GM23338 (cell line): ENCODE measurements around the gene ANKRD65. TPM values are rescaled to one million over a fixed set of nuclear protein-coding genes. Genes with fewer than 3 reads are reported as not detected.

Experiments
- ATAC-seq: fragments of 200-7000 bp; cut with Tn5 transposase; 3 replicates; pipeline ENCODE4 v1.9.1; 2020
- DNase-seq: peaks from one replicate; pipeline ENCODE4 v3.0.0-alpha.2; 2015; ENCODE audit warnings: low spot score
- H2AFZ ChIP-seq: fragments of 200-600 bp; sonication (generic); 2 replicates; pipeline ENCODE4 v1.8.0; 2016; ENCODE audit warnings: antibody characterized with exemption, mild to moderate bottlenecking, moderate library complexity
- H3F3A ChIP-seq: fragments of 200-600 bp; sonication (generic); replicated peaks from 2 replicates; pipeline ENCODE4 v1.8.0; 2017; ENCODE audit warnings: antibody characterized with exemption, mixed run types, low read depth
- H3K27ac ChIP-seq: fragments of 200-600 bp; sonication (generic); 2 replicates; pipeline ENCODE4 v1.6.1; 2016; ENCODE audit warnings: low read depth
- H3K27me3 ChIP-seq: fragments of 200-600 bp; sonication (generic); 2 replicates; pipeline ENCODE4 v1.8.0; 2016; ENCODE audit warnings: mild to moderate bottlenecking, mixed run types, moderate library complexity; ENCODE audit not compliant: insufficient read depth
- H3K36me3 ChIP-seq: fragments of 200-600 bp; sonication (generic); 2 replicates; pipeline ENCODE4 v1.8.0; 2016; ENCODE audit warnings: mild to moderate bottlenecking; ENCODE audit not compliant: insufficient read depth
- H3K4me1 ChIP-seq: fragments of 200-600 bp; sonication (generic); 2 replicates; pipeline ENCODE4 v1.8.0; 2016; ENCODE audit warnings: mild to moderate bottlenecking, moderate library complexity; ENCODE audit not compliant: insufficient read depth
- H3K4me2 ChIP-seq: fragments of 200-600 bp; sonication (generic); 2 replicates; pipeline ENCODE4 v1.7.1; 2017; ENCODE audit warnings: mixed run types
- H3K4me3 ChIP-seq: fragments of 200-600 bp; sonication (generic); 2 replicates; pipeline ENCODE4 v1.6.1; 2016; ENCODE audit warnings: mixed run types
- H3K79me2 ChIP-seq: fragments of 200-600 bp; sonication (generic); replicated peaks from 2 replicates; pipeline ENCODE4 v1.8.0; 2017; ENCODE audit warnings: mild to moderate bottlenecking; ENCODE audit not compliant: insufficient read depth
- H3K9me2 ChIP-seq: fragments of 200-600 bp; sonication (generic); 2 replicates; pipeline ENCODE4 v1.8.0; 2017; ENCODE audit not compliant: insufficient read depth
- H4K20me1 ChIP-seq: fragments of 200-600 bp; sonication (generic); replicated peaks from 2 replicates; pipeline ENCODE4 v1.8.0; 2017; ENCODE audit warnings: mild to moderate bottlenecking; ENCODE audit not compliant: insufficient read depth
- H3K27ac Mint-ChIP-seq: 2 replicates; pipeline ENCODE4 v1.8.0; 2020; ENCODE audit warnings: inconsistent platforms, mild to moderate bottlenecking, moderate library complexity, mixed read lengths
- H3K27me3 Mint-ChIP-seq: 3 replicates; pipeline ENCODE4 v1.8.0; 2022; ENCODE audit warnings: low read depth, mild to moderate bottlenecking, moderate library complexity, mixed read lengths, inconsistent platforms; ENCODE audit not compliant: insufficient read depth, poor library complexity
- H3K36me3 Mint-ChIP-seq: 3 replicates; pipeline ENCODE4 v1.8.0; 2021; ENCODE audit warnings: low read depth, mild to moderate bottlenecking, inconsistent platforms, moderate library complexity, mixed read lengths
- H3K4me1 Mint-ChIP-seq: 3 replicates; pipeline ENCODE4 v1.8.0; 2020; ENCODE audit warnings: mild to moderate bottlenecking, inconsistent platforms, mixed read lengths
- H3K4me3 Mint-ChIP-seq: 3 replicates; pipeline ENCODE4 v1.8.0; 2021; ENCODE audit warnings: moderate library complexity, mild to moderate bottlenecking, inconsistent platforms, mixed read lengths
- H3K9me3 Mint-ChIP-seq: 3 replicates; pipeline ENCODE4 v1.8.0; 2020; ENCODE audit warnings: moderate library complexity, mild to moderate bottlenecking, inconsistent platforms, mixed read lengths
- CREB1 ChIP-seq: fragments of 250-450 bp; sonication (Bioruptor Pico); IDR thresholded peaks from 2 replicates; pipeline ENCODE4 v1.5.0; 2020; ENCODE audit warnings: low read depth, mild to moderate bottlenecking, moderate library complexity
- CTCF ChIP-seq, 2 experiments: fragments of 200-600 bp in 1 of 2; sonication (generic) in 1 of 2; conservative IDR thresholded peaks; 2 replicates each; pipeline versions ENCODE4 v1.5.1 to v1.6.1; 2016 to 2017; ENCODE audit warnings: antibody characterized with exemption in 2 of 2, low read depth in 2 of 2, mild to moderate bottlenecking in 2 of 2, moderate library complexity in 1 of 2
- ETS1 ChIP-seq: IDR thresholded peaks from 2 replicates; pipeline ENCODE4 v1.6.1; 2016; ENCODE audit warnings: antibody characterized with exemption
- EZH2 ChIP-seq: fragments of 200-600 bp; sonication (generic); IDR thresholded peaks from one replicate; pipeline ENCODE4 v1.8.0; 2017; ENCODE audit warnings: antibody characterized with exemption, mild to moderate bottlenecking, low read depth; ENCODE audit not compliant: unreplicated experiment
- EZH2phosphoT487 ChIP-seq: fragments of 200-600 bp; sonication (generic); IDR thresholded peaks from one replicate; pipeline ENCODE4 v1.8.1; 2018; ENCODE audit warnings: antibody characterized with exemption; ENCODE audit not compliant: unreplicated experiment
- JUNB ChIP-seq: IDR thresholded peaks from one replicate; pipeline ENCODE4 v1.6.1; 2016; ENCODE audit warnings: antibody characterized with exemption; ENCODE audit not compliant: unreplicated experiment
- NANOG ChIP-seq: IDR thresholded peaks from 2 replicates; pipeline ENCODE4 v1.6.1; 2016; ENCODE audit warnings: antibody characterized with exemption, borderline replicate concordance
- POLR2AphosphoS5 ChIP-seq: IDR thresholded peaks from 2 replicates; pipeline ENCODE4 v1.6.1; 2016; ENCODE audit warnings: antibody characterized with exemption, low read depth
- REST ChIP-seq: IDR thresholded peaks from one replicate; pipeline ENCODE4 v1.6.1; 2018; ENCODE audit warnings: antibody characterized with exemption; ENCODE audit not compliant: unreplicated experiment
- STAT1 ChIP-seq: IDR thresholded peaks from one replicate; pipeline ENCODE4 v1.6.1; 2016; ENCODE audit warnings: antibody characterized with exemption; ENCODE audit not compliant: unreplicated experiment
- ZNF114 ChIP-seq: fragments of 250-450 bp; sonication (Bioruptor Pico); IDR thresholded peaks from 2 replicates; pipeline ENCODE4 v1.5.0; 2020; ENCODE audit warnings: mild to moderate bottlenecking, moderate library complexity
- ZNF331 ChIP-seq: fragments of 250-450 bp; sonication (Bioruptor Pico); IDR thresholded peaks from 2 replicates; pipeline ENCODE4 v1.5.0; 2020; ENCODE audit warnings: low read depth, mild to moderate bottlenecking, moderate library complexity
- ZNF462 ChIP-seq: fragments of 250-450 bp; sonication (Bioruptor Pico); IDR thresholded peaks from 2 replicates; pipeline ENCODE4 v1.5.0; 2020; ENCODE audit warnings: mild to moderate bottlenecking, moderate library complexity
- polyA plus RNA-seq: library from polyadenylated mRNA; unstranded; fragments of >200 nt; fragmentation: Nextera tagmentation; extraction: Ambion mirVana; gene quantifications from 2 replicates; pipeline ENCODE4 v1.2.1, GENCODE V29; 2016
- total RNA-seq: library from RNA; depleted of rRNA; stranded (reverse); fragments of >200 nt; shearing (Covaris generic); gene quantifications from 2 replicates; pipeline ENCODE4 v1.2.3, GENCODE V29; 2014

Gene ANKRD65
- total and polyA plus RNA-seq, 2 experiments from 2014 or later = 1.6 to 1.7 TPM

- no peaks in the 10 kb centered on the region for H3K9me2 ChIP-seq
- H3K27ac ChIP-seq = no peak overlapping the region
- H3K9me3 Mint-ChIP-seq = peaks cover 10% of the 10 kb centered on the region
- H3K4me1 ChIP-seq = peaks cover 39% of the 10 kb centered on the region
- peaks cover 4% of the 10 kb centered on the region; the same call in 2 of the 3 replicates for H3K36me3 Mint-ChIP-seq
- peaks cover 27% of the 10 kb centered on the region for H3K27me3 Mint-ChIP-seq
- H3K4me3 Mint-ChIP-seq = no peak overlapping the region
- no peak overlapping the region for H3K27ac Mint-ChIP-seq
- peaks cover 28% of the 10 kb centered on the region for H3F3A ChIP-seq
- ATAC-seq (no peak), DNase-seq (no peak)
- H3K4me2 ChIP-seq = no peak overlapping the region
- H3K27me3 ChIP-seq = no peaks in the 10 kb centered on the region
- no peaks in the 10 kb centered on the region for H3K36me3 ChIP-seq
- TF ChIP-seq ETS1 = no peak
- no peak for TF ChIP-seq REST
- no peak for TF ChIP-seq NANOG
- TF ChIP-seq CREB1 (CRISPR knock-in tag) = no peak
- TF ChIP-seq STAT1 = no peak
- TF ChIP-seq EZH2phosphoT487 = no peak
- TF ChIP-seq CTCF (conservative IDR thresholded peaks at IDR 0.05; ENCODE audit: low read depth in 2 of 2) = no peak
- TF ChIP-seq ZNF114 (CRISPR knock-in tag) = no peak
- no peak for TF ChIP-seq ZNF331
- no peak for TF ChIP-seq JUNB
- TF ChIP-seq POLR2AphosphoS5 = no peak
- TF ChIP-seq ZNF462 (CRISPR knock-in tag) = no peak
- TF ChIP-seq EZH2 = no peak
- H4K20me1 ChIP-seq = no peaks in the 10 kb centered on the region
- no peak overlapping the region for H3K4me3 ChIP-seq
- H3K79me2 ChIP-seq = no peaks in the 10 kb centered on the region
- H2AFZ ChIP-seq = no peak overlapping the region
- peaks cover 43% of the 10 kb centered on the region for H3K4me1 Mint-ChIP-seq
Observed at GRCh38 chr1:1431845-1432273, 10.8 kb upstream of the ANKRD65 start.
